GM19193 (cell line): Measurements from ENCODE around the gene MBOAT1.

Source experiments
- POLR2A ChIP-seq: IDR thresholded peaks from 4 replicates; pipeline ENCODE4 v1.6.1; 2011; ENCODE audit not compliant: insufficient read depth, insufficient read length; ENCODE audit errors: extremely low read depth

Gene MBOAT1

DNA sequence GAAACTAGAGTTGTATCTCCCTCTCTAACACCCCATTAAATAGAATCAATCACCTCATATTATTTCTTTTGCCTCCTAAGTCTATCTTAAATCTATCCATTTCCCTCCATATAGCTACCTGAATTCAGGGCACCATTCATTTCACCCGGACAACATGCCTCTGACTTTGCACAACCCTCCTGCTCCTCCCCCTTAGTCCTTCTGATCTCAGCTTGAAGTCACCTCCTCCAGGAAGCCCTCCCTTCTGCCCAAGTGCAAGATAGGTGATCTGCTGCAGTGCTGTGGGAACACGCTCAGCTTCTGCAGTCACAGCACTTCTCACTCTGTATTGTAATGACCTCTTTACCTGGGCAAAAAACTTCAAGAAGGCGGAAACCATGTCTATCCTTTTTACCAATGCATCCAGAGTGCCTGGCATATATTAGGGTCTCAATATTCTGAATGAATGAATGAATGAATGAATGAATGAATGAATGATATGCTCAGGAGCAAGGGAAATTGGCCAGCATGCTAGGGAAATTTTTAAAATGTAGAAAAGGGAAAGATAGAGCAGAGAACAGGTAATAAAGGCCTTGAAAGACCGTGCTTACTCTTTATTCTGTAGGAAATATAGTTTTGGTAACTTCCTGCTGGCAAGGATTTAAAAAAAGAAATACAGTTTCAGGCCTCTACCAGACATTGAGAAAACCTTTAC, 41.7 kb downstream of the MBOAT1 start:
- TF ChIP-seq POLR2A, result no peak

DNA sequence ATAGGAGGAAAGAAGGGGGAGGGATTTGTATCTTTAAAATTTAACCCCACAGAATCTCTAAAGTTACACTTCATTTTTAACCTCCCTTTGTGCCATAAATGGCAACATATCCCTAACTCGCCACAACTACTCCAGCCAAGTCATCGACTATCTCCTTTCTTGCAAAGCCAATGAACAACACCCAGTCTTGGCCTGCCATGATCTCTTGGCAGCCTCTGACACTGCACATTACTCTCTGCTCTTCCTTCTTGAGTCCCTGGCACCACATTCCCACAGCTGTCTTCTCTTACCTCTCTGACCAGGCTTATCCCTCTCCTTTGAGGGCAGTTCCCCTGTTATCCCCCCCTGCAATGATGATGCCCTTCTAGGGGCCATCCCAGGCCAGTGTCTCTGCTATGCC, 42.5 kb downstream of the MBOAT1 start:
- no peak for TF ChIP-seq POLR2A

DNA sequence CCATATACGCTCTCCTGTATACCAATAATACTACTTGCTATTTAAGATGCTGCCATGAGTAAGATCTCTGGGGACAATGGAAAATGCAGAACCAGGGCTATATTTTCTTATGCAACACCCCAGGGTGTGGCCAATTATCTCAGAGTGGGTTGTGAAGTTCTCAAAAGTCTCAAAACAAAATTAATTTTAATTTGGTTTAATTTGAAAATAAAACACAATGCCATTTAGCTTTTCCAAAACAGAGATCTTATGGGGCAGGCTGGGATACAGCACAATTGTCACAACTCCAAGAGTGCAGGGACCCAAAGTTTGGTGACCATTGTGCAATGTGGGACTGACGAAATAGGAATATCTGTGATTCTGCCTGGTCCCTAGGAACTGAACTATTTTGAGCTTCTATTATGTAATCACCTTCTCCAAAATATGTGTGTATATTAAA, 43.1 kb downstream of the MBOAT1 start:
- no peak for TF ChIP-seq POLR2A

DNA sequence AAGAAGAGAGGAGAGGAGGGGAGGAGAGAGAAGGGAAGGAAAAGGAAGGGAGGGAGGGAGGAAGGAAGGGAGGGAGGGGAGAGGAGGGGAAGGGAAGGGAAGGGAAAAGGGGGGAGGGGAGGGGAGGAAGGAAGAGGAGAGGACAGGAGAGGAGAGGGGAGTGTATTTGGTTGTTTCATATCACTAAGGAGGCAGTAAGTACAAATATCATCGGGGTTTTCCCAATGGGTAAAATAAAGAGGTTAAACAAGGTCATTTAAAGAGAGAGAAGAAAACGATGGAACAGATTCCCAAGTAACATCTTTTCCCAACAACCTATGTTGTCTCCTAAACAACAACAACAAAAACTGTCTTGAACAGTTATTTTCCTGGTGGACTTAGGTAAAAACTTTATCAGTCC, 43.6 kb downstream of the MBOAT1 start:
- no peak for TF ChIP-seq POLR2A

DNA sequence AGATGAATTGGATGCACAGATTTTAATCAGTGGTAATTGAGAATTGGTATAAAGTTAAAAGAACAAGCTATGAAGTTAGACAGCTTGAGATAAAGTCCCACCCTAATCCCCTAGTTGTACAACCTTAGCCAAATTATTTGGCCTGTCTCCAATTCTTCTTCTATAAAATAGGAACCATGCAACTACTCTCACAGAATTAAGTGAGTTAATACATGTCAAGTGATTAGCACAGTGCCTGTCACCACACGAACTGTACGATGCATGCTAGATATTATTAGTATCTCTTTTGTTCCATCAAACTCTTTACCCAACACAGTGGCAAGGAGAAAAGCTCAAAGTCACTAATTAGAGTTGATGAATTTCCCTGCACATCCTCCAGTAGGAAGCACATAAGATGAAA, 44.7 kb downstream of the MBOAT1 start:
- no peak for TF ChIP-seq POLR2A

DNA sequence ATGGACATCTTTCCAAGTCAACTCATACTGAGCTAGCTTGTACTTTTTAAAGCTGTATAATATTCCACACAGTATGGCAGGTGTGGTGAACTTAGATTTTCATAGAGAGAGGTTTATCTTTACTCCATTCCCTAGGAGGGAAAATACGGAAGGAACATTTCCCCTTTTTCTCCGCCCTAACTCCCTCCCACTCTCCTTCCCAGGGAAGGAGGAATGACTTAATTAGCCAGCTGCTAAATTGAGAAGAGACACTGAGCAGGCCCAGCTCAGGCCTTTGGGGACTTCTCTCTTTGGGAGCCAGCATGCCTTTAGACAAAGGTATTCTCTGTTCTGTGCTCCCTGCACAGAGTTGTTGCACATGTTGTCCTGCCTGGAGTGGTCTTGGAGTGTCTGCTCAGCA, 46.1 kb downstream of the MBOAT1 start:
- TF ChIP-seq POLR2A, result no peak

DNA sequence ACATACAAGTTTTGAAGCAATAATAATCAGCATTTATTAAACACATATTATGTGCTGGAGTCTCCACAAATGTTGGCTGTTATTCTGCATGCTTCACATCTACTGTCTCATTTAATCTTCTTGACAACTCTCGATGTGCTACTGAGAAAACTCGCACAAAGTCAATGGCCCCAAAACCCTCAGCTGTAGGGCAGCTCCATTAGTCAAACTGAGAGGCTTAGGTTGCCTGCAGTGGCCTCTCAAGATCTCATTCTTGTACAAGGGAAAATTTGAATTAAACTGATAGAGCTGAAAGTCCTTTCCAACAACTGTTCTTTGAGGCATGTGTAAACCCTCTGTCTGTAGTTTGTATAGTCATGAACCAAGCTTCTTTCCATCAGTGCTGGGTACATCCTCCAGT, 49.8 kb downstream of the MBOAT1 start:
- TF ChIP-seq POLR2A, result no peak

DNA sequence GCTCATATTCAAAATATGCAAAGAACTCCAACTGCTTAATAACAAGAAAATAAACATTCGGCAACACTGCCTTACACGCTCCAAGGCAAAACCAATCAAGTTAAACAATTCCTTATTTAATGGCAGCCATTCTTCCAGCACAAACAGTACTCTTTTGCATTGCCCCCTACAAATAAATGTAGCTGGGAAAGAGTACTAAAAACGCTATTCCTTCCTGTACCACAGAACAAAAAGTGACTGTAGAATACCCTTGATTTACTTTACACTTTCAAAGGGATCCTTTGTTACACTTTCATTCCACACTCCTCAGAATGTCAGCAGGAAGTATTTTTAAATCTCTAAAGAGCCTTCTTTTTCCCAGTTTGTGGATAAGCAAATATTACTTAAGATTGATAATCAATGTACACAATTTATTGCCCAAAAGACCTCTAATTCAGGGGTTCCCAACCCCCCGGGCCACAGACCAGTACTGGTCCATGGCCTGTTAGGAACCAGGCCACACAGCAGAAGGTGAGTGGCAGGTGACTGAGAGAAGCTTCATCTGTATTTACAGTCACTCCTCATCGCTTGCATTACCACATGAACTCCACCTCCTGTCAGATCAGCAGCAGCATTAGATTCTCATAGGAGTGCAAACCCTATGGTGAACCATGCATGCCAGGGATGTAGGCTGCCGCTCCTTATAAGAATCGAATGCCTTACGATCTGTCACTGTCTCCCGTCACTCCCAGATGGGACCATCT, 51.6 kb downstream of the MBOAT1 start:
- no peak for TF ChIP-seq POLR2A

DNA sequence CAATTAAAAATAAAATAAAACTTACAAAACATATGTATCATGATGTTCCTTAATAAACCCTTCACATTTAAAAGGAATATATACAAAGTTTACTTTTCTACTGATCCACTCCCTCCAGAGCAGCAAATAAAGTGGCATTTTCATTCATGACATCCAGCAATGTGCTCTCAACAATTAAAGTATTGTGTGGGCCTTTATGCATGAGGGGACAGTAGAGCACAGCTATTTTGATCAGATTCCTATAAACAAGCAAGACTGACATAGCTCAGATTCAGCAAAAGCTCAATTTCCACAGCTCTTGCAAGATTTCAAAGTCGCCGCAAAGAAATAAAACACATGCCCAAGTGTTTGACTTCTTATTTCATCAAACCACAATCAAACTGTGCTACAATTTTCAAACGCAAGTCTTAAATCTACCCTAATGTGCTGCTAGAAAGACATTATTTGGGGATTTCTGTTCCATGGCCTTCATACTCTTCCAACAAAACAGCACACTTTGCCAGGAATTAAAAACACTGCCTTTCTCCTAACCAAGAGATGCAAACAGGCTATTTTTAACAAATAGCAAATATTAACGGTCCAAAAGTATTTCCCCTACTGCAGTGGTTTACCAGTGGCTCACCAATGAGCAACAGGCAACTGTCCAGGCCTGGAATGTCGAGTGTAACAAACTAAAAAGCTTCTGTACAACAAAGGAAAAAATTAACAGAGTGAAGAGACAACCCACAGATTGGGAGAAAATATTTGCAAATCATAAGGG, 52.3 kb downstream of the MBOAT1 start:
- TF ChIP-seq POLR2A, result no peak

DNA sequence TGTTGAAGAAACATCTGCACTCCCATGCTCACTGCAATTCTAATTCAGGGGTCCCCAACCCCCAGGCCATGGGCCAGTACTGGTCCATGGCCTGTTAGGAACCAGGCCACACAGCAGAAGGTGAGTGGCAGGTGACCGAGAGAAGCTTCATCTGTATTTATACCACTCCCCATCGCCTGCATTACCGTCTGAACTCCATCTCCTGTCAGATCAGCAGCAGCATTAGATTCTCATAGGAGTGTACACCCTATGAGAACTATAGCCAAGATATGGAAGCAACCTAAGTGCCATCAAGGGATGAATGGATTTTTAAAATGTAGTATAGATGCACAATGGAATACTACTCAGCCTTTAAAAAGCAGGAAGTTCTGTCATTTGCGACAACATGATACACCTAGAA, 53.2 kb downstream of the MBOAT1 start:
- no peak for TF ChIP-seq POLR2A

DNA sequence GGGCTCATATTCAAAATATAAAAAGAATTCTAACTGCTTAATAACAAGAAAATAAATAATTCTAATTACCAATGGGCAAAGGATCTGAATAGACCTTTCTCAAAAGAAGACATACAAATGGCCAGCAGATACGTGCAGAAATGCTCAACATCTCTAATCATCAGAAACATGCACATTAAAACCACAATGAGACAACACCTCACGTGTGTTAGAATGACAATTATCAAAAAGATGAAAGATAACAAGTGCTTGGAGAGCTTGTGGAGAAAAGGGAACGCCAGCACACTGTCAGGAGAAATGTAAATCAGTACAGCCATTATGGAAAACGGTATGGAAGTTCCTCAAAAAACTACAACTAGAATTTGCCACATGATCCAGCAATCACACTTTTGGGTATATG, 53.6 kb downstream of the MBOAT1 start:
- no peak for TF ChIP-seq POLR2A

DNA sequence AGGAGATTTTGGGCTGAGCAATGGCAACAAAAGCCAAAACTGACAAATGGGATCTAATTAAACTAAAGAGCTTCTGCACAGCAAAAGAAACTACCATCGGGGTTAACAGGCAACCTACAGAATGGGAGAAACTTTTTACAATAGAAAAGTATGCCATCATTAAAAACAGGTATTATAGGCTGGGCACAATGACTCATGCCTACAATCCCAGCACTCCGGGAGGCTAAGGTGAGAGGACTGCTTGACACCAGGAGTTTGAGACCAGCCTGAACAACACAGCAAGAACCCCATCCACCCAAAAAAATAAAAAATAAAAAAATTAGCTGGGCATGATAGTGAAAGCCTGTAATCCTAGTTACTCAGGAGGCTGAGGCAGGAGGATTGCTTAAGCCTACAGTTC, 55.4 kb downstream of the MBOAT1 start:
- TF ChIP-seq POLR2A, result no peak

DNA sequence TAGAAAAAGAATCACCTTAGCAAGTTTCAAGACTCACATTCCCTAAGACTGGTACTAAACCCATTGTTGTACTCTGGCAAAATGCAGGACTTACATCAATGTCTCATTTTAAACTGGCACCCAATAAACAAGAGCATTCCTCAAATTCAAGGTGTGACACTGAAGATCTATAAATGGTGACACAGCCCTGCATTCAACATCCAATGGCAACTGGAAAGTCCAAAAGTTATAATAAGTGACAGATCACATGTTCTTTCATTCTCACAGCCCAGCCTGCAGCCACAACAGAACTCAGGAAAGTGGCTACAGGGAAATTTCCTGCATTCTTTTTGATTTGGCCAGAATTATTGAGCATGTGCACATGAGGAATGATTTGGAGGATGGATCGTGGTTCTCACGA, 57.5 kb downstream of the MBOAT1 start:
- no peak for TF ChIP-seq POLR2A

DNA sequence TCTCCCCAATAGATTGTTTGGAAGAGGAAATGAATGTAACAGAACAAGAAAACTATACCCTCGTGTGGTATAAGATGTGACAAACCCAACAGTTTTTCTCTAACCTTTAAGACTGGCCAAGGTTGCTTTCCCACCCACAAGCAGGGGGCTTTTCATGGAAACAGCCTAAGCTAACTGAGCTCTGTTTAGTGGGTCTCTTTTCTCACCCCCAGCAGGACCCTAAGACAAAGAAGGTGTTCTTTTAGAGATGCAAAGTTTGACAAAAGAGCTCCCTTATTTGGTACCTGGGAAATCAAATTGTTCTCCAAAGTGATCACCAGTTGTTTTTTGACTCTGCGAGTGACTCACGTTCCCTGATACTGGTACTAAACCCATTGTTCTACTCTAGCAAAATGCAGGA, 59.1 kb downstream of the MBOAT1 start:
- TF ChIP-seq POLR2A, result no peak

DNA sequence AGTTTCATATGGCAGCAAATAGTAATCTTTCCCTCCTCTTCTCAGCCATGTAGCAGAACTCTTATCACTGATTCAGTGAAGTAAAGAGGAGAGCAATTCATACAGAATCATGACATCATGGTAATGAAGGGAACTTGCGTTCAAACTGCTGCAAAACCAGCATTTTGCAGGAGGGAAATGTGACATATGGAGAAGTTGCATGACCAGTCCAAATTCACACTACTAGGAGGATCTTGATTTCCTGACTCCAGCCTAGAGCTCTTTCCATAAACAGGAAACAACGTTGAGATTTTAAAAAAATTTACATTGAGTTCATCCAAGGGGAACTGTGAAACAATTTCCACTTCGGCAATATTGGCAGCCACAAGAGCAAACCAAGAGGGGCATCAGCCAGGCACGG, 63.8 kb downstream of the MBOAT1 start:
- TF ChIP-seq POLR2A, result no peak

DNA sequence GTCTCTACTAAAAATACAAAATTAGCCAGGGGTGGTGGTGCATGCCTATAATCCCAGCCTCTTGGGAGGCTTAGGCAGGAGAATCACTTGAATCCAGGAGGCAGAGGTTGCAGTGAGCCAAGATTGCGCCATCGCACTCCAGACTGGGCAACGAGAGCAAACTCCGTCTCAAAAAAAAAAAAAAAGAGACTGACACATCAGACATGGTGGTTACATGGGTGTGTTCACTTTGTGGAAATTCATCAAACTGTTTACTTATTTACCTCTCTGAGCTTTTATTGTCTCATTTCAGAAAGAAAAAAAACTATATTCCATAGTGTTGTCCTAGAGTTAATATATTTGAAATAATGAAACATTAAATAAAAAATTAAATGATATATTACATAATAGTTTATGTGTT, 64.8 kb downstream of the MBOAT1 start:
- no peak for TF ChIP-seq POLR2A
